SW480 (cell line): Measurements from ENCODE around the gene MKNK1.
"Not testable (repeated sequence)": the region's sequence is repeated elsewhere in the genome, so short reads cannot be mapped to it uniquely, and the experiment has no call there.

Experiments used
- DNase-seq: peaks from one replicate; pipeline ENCODE4 v3.0.0-alpha.2; 2016; ENCODE audit warnings: low spot score

MKNK1 gene

GRCh38 chr1:46603858-46604549, at the start of gene MKNK1:
TSS of gene MKNK1 (minus strand) at chr1:46604268. CDS start at chr1:46583327, 20,941 bp downstream.
- peak; percentile 89 for DNase-seq

DNA sequence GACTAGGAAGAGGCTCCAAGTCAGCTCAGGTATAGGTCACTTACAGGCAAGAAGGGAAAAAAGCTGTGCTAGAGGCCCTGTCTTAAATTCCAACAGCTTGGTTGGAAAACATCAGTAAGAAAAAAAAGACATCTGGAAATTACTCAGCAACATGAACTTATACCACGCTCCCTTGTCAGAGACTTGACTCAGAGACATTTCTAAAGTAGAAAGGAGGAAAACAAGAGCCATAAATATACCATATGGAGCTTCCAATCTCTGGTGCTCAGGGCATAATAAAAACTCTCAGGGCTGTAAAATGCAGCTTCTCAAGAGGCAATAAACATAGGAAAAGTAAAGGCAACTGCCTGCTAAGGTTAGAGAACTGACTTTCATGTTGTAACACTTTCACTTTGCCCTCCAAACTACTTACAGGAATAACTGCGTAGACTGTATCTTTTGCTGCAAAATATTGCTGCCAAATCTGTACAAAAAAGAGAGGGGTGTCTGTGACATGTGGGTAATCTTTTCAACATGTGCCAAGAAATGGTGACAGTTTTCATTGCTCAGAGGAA, 49.4 kb upstream of the MKNK1 start:
- no peak for DNase-seq

DNA sequence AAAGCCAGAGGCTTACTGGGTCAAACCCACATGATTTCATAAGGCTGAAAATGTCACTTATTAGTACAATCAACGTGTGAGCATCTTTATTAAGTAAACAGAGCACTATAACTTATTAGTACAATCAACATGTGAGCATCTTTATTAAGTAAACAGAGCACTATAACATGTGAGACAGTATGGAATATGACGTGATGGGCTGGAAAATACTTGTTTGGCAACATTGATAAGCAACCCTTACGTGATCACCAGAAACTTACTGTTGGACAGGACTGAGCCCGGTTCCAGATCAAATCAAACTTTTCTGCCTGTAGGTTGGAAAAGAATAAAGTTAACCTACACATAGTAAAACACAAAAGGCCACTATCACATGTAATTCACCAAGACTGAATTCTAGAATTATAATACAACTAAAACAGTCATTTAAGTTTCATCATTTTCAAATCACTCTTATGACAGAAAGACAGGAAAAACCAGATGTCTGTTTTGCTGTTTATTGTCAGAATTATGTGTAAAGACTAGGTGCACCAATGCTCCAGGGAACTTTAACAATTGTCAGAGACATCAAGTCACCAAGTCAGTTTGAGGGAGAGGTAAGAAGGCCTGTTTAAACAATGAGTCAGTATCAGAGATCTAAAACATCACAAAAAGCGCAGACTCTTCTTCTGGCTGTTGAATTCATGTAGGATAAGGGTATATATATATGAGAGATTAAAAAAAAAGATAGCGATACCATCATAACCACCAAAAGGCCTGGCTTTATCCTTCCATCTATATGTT, 48.4 kb upstream of the MKNK1 start:
- DNase-seq = no peak

GRCh38 chr1:46651152-46651551, 47.1 kb upstream of the MKNK1 start:
- DNase-seq = not testable (repeated sequence)

DNA sequence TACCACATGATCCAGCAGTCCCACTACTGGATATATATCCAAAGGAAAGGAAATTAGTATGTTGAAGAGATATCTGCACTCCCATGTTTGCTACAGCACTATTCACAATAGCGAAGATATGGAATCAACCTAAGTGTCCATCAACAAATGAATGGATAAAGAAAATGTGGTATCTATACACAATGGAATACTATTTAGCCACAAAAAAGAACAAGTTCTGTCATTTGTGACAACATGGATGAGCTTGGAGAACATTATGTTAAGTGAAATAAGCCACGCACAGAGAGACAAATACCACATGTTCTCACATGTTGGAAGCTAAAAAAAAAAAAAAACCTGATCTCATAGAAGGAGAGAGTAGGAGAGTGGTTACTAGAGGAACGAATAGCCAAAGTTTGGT, 46.4 kb upstream of the MKNK1 start:
- DNase-seq = no peak

DNA sequence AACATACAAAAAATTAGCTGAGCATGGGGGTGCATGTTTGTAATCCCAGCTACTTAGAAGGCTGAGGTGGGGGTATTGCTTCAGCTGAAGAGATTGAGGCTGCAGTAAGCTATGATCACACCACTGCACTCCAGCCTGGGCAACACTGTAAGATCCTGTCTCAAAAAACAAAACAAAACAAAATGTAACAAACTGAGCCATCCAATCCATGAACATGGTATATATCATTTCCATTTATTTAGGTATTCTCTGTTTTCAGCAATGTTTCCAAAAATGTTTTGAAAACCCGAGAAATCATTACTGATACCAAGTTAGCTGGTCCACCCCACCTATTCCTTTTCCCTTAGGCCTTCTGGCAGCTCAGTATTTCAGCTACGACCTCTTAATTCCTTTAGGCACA, 45.7 kb upstream of the MKNK1 start:
- no peak for DNase-seq

DNA sequence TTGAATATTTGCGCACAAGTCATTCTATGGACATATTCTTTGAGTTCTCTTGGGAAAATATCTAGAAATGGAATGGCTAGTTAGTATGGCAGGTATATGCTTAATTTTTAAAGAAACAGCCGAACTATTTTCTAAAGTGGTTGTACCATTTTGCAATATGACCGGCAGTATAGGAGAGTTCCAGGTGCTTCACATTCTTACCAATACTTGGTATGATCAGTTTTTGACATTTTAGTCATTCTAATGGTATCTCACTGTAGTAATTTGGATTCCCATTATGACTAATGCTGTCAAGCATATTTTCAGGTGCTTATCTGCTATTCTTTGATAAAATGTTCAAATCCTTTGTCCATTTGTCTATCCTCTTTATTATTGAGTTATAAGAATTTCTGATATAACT, 43.5 kb upstream of the MKNK1 start:
- DNase-seq = no peak

GRCh38 chr1:46646844-46647243, 42.8 kb upstream of the MKNK1 start:
- DNase-seq = no peak

DNA sequence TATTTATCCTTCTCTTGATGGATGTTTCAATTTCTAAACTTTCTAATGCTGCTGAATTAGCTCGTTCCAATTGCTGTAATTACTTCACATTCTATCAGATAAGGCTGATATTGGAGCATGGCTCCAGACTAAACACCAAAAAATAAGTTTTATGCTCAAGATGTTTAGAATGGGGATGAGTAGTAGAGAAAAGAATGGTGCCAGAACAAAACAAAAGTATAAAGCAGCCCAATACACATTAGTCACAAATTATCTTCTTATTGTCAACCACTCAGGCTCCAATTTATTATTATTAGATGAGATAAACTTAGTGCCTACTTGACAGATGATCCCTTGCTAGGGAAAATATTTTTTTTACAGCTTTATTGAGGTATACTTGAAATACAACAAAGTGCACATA, 42.3 kb upstream of the MKNK1 start:
- DNase-seq = no peak

DNA sequence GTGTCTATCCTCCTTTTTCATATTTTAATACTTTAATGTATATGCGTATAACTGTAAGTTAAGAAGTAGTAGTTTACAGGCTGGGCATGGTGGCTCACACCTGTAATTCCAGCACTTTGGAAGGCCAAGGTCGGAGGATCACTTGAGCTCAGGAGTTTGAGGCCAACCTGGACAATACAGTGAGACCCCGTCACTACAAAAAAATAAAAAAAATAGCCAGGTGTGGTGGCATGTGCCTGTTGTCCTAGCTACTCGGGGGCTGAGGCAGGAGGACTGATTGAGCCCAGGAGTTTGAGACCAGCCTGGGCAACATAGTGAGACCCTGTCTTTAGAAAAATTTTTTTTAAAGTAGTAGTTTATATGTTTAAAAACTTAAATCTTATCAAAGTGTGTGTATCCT, 41.7 kb upstream of the MKNK1 start:
- DNase-seq = no peak

GRCh38 chr1:46643368-46643775, 39.3 kb upstream of the MKNK1 start:
- DNase-seq = peak; percentile 37

- DNase-seq = no peak
Measured at GRCh38 chr1:46642115-46642680, 38.1 kb upstream of the MKNK1 start.

GRCh38 chr1:46639547-46639946, 35.5 kb upstream of the MKNK1 start:
- no peak for DNase-seq

DNA sequence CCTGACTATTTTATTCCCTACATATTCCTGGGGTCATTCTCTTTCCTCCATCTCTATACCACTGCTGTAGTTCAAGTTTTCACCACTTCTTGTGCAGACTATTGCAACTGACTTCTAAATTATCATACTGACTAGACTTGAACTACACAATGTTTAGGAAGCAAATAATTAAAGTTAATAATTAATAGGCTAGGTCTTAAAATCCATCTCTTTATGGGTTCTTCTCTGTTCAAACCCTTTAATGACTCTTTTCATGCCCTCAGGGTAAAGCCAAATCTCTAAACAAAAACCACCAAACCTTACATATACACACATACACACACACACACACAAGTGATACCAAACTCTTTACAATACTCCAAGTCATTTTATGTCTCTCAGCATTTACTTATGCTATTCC, 34.9 kb upstream of the MKNK1 start:
- peak; percentile 11 for DNase-seq

GRCh38 chr1:46637444-46638083, 33.5 kb upstream of the MKNK1 start:
- DNase-seq = no peak

DNA sequence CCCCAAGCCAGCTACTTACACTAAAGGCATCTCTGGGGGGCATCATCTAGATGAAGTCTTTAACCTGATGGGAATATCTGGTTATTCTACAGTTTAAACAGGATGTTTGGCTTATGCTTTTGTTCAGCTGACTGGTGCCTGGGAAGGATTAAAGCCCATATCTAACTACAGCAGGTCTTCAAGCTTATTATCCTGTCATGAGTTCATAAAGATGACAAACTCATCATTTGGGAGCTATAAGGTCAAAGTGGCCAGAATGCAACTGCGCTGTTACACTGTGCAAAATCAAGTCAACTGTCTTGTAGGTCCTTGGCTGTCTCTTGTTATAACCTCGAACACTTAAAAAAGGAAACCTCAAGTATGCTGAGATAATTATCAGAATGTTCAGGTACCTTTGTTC, 31.1 kb upstream of the MKNK1 start:
- no peak for DNase-seq

- no peak for DNase-seq
Measured at GRCh38 chr1:46630719-46631118, 26.7 kb upstream of the MKNK1 start.

DNA sequence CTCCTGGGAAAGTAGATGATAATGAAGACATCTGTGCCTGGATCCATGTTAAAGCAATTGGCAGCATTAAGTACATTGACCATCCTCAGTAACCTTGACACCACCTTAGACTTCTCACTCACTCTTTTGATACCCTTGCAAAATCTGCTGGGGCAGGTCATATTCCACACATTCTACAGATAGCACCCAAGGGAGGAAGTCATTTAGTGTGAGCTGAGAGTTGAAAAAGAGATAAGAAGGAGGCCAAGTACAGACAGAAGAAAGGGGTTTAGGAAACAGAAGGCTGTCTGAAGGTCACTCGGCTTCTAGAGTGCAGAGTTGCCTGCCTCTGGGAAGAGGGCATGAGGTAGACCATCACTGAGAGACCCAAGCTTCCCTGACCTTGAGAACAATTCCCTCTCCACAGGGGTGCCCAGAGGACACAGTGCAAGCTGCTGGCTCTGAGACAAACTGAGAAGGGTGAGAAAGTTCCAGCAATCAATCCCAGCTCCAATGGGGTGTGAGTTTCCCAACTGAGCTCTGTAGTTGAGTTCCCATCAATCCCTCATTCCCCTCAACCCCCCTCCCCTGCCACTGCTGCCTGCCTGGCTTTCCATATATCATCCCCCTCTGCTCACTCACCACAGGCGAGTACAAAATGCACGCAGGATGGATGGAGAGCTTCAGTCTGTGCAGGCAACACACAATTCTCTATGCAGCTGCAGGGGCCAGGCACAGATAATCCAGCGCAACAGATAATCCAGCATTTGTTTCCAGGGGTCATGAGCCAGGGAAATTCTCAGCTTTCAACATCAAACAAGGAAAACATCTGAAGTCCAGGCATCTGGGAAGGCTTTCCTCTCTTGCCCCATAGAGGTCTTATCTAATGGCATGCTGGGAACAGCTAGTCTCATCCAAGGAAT, 19.9 kb upstream of the MKNK1 start:
- DNase-seq = no peak

GRCh38 chr1:46622344-46622743, 18.3 kb upstream of the MKNK1 start:
- peak; percentile 33 for DNase-seq

DNA sequence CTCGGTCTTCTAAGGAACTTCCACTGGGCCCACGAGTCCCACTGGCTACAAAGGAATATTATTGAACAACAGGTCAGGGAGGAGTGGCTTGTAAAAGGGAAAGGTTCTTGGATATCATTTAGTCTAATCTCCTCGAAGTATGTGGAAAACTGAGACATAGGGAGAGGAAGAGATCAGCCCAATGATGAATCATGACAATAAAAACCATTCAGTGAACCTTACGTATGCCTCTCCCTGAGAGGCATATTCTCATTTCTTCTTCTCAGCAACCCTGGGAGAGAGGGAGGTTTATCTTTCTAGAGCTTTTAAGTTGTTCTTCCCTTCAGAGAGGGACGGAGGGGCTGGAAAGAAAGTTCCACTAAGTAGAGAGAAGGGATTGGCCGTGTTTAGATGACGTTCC, 17.9 kb upstream of the MKNK1 start:
- DNase-seq = no peak

DNA sequence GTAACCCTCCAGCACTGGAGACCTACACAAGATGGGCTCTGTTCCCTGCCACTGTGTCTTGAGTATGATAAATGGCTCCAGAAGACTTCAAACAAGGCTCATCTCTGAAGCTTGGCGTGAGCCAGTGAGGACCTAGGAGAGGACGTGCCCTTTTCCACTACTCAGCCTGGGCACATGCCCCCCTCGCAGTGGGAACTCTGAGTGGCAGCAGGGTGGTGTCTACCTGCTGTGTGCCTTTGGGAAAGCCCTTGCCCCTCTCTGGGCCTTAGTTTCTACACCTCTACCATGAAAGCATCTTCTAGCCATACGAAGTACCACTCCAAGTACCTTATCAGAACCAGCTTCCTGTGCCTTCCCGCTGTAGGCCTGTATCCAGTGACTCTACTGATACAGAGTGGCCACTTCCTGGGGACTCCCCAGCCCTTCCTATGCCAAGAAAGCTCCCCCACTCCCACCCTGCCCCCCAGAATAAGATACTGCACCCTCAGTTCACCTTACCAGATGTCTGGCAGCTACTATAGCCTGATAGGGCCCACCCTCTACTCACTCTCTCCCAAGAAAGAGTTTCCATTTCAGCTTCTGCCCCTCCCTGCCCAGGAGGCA, 15.7 kb upstream of the MKNK1 start:
- DNase-seq = no peak
